Measurements from ENCODE around the gene POLR2A. TPM values are rescaled to one million over a fixed set of nuclear protein-coding genes. Genes with fewer than 3 reads are reported as not detected.
A peak's percentile ranks its signal among the peaks of the same experiment; 100 is the strongest.

POLR2A gene
- total RNA-seq: 10 to 100 TPM; 40.5 to 61.7 (median 48.8) TPM
- 10 to 100 TPM in 1 of 2 donors, 1 to 10 TPM in 1; 8.4 to 24.7 TPM for polyA plus RNA-seq
- long read RNA-seq, donor 1, partial matches to known transcripts: 1 of 1 reads
- long read RNA-seq, donor 1, other reads (novel, unspliced or antisense): 0 of 1 reads
- long read RNA-seq, donor 2, partial matches to known transcripts: 0 of 1 reads
- long read RNA-seq, donor 2, other reads (novel, unspliced or antisense): 1 of 1 reads
- long read RNA-seq, donor 3, partial matches to known transcripts: 1 of 4 reads
- long read RNA-seq, donor 3, other reads (novel, unspliced or antisense): 3 of 4 reads

- 0% methylated on average over 64 of the region's 64 CpGs for WGBS, 2 donors
- DNase-seq: peak; percentile 98 to 99
- H3K4me3 ChIP-seq: peak within 1 kb of the TSS; percentile 55 to 87 (median 68)
- H3K4me1 ChIP-seq: peaks cover 22 to 78% (median 60%) of the 10 kb centered on the region in 9 donors
- no peak for TF ChIP-seq CTCF (IDR thresholded peaks at IDR 0.05)
- H3K9me3 ChIP-seq: no peaks in the 10 kb centered on the region
- no peaks in the 10 kb centered on the region for H3K27me3 ChIP-seq
- ATAC-seq: peak; percentile 84 to 93 (median 88)
- intact Hi-C loops (cut with DNase I): loop anchor here in 4 of 10 donors (1.0 to 10.0 kb wide), 7 partner anchors 47 to 133 kb away; partner anchors contain the start of genes KCTD11 (in 2 of the 4), SENP3 (in 2 of the 4), TMEM95 (in 1 of the 4) and TNFSF13 (in 1 of the 4)
- peak within 1 kb of the TSS; percentile 91 to 100 (median 100) for H3K27ac ChIP-seq
- H3K36me3 ChIP-seq: peaks cover 0 to 2% (median 0%) of the 10 kb centered on the region in 9 donors
Measured at GRCh38 chr17:7484067-7484918, at the start of gene POLR2A. Gene POLR2A, plus strand, starts transcription at chr17:7484366.

- peak in 1 of 2 donors; percentile 48 for DNase-seq
- H3K36me3 ChIP-seq: no peaks in the 10 kb centered on the region
- WGBS, 2 donors: 9% methylated on average over 49 of the region's 49 CpGs
- no peaks in the 10 kb centered on the region for H3K9me3 ChIP-seq
- peak in 5 of 9 donors; percentile 18 to 37 (median 22) for TF ChIP-seq CTCF (IDR thresholded peaks at IDR 0.05)
- H3K4me3 ChIP-seq: peak overlapping the region; percentile 16 to 66 (median 51)
- peak in 5 of 8 donors; percentile 4 to 17 (median 9) for ATAC-seq
- peak overlapping the region in 9 of 10 donors; percentile 14 to 78 (median 57) for H3K27ac ChIP-seq
- peaks cover 0 to 30% (median 12%) of the 10 kb centered on the region in 7 donors for H3K27me3 ChIP-seq
- peaks cover 24 to 63% (median 52%) of the 10 kb centered on the region in 9 donors for H3K4me1 ChIP-seq
- intact Hi-C loops (cut with DNase I): loop anchor here (1.0 to 10.0 kb wide), 15 partner anchors 34 to 151 kb away; partner anchors contain the start of genes KCTD11 (in 5 of the 10), SENP3 (in 4 of the 10), TMEM95 (in 4 of the 10) and ZBTB4 (in 3 of the 10)
Measured at GRCh38 chr17:7435676-7436555, 48.2 kb upstream of the POLR2A start.

DNA sequence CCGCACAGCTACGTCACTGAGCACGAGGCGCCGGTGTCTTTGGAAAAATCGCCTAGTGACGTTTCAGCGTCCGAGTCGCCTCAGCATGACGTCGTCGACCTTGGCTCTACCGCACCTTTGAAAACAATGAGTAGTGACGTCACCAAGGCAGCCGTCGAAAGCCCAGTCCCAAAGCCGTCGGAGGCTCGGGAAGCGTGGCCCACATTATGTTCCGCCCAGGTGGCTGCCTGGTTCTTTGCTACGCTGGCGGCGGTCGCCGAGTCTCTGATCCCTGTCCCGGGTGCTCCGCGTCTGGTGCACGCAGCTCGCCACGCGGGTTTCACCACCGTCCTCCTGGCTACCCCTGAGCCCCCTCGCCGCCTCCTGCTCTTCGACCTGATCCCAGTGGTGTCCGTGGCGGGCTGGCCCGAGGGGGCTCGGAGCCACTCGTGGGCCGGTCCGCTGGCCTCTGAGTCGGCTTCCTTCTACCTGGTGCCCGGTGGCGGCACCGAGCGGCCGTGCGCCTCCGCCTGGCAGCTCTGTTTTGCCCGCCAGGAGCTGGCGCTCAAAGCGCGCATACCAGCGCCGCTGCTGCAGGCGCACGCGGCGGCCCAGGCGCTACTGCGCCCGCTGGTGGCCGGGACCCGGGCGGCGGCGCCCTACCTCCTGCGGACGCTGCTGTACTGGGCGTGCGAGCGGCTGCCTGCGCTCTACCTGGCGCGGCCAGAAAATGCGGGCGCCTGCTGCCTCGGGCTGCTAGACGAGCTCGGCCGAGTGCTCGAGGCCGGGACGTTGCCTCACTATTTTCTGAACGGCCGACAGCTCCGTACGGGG lies 47.4 kb upstream of the POLR2A start:
- intact Hi-C loops (cut with DNase I): loop anchor here (1.0 to 10.0 kb wide), 15 partner anchors 34 to 151 kb away; partner anchors contain the start of genes KCTD11 (in 5 of the 10), SENP3 (in 4 of the 10), TMEM95 (in 4 of the 10) and ZBTB4 (in 3 of the 10)
- DNase-seq: peak; percentile 70 to 83
- no peaks in the 10 kb centered on the region for H3K9me3 ChIP-seq
- no peaks in the 10 kb centered on the region for H3K36me3 ChIP-seq
- peak; percentile 58 to 98 (median 86) for TF ChIP-seq CTCF (IDR thresholded peaks at IDR 0.05)
- H3K4me3 ChIP-seq: peak overlapping the region in 9 of 10 donors; percentile 36 to 66 (median 54)
- peak; percentile 64 to 84 (median 78) for ATAC-seq
- peak overlapping the region; percentile 36 to 78 (median 62) for H3K27ac ChIP-seq
- peaks cover 24 to 65% (median 52%) of the 10 kb centered on the region in 9 donors for H3K4me1 ChIP-seq
- WGBS, 2 donors: 4 to 6% methylated on average over 87 to 92 of the region's 92 CpGs
- peaks cover 0 to 39% (median 12%) of the 10 kb centered on the region in 7 donors for H3K27me3 ChIP-seq
